Measurements from ENCODE around the gene NECTIN2. TPM values are rescaled to one million over a fixed set of nuclear protein-coding genes. Genes with fewer than 3 reads are reported as not detected.

Gene NECTIN2
- total and polyA plus RNA-seq, 2 experiments from 2014 or later = 60.5 to 71.7 TPM

DNA sequence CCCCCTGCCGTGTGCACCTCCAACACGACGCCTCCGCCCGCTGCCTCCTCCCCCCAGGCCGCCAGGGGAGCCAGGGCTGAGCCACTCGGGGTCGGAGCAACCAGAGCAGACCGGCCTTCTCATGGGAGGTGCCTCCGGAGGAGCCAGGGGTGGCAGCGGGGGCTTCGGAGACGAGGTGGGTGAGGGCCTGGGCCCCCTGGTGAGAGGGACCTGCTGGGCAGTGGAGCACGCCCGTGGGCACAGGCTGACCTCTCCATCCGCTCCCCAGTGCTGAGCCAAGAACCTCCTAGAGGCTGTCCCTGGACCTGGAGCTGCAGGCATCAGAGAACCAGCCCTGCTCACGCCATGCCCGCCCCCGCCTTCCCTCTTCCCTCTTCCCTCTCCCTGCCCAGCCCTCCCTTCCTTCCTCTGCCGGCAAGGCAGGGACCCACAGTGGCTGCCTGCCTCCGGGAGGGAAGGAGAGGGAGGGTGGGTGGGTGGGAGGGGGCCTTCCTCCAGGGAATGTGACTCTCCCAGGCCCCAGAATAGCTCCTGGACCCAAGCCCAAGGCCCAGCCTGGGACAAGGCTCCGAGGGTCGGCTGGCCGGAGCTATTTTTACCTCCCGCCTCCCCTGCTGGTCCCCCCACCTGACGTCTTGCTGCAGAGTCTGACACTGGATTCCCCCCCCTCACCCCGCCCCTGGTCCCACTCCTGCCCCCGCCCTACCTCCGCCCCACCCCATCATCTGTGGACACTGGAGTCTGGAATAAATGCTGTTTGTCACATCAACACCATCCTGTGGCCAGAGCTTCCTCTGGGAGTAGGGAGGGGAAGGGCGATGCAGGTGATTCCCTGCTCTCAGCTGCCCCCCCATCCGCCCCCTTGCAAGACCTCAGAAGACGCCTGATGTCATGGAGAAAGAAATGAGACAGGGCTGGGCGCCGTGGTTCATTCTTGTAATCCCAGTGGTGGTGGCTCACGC, 25.2 kb upstream of the NECTIN2 start:
- no peak overlapping the region for H2AFZ ChIP-seq
- no peaks in the 10 kb centered on the region for H3F3A ChIP-seq (ENCODE audit: insufficient read depth)
- no peaks in the 10 kb centered on the region for H4K20me1 ChIP-seq (ENCODE audit: insufficient read depth)
- TF ChIP-seq EZH2phosphoT487 (IDR thresholded peaks at IDR 0.05; ENCODE audit: insufficient read depth, low read depth) = no peak
- TF ChIP-seq EZH2 (IDR thresholded peaks at IDR 0.05; ENCODE audit: insufficient read depth, poor library complexity, severe bottlenecking) = no peak
- H3K27me3 ChIP-seq (replicated peaks; ENCODE audit: insufficient read depth) = no peaks in the 10 kb centered on the region
- WGBS, 2 experiments (ENCODE audit: low coverage in 1 of 2, low lambda C conversion rate in 2 of 2, missing lambda C conversion rate in 2 of 2) = 61 to 64% methylated on average over 16 to 35 of the region's 35 CpGs
- no peak overlapping the region for H3K27ac ChIP-seq
- H3K4me3 ChIP-seq = no peak overlapping the region
- in situ Hi-C loops (cut with MboI) = no loop called here
- H3K36me3 ChIP-seq (ENCODE audit: low read depth) = no peaks in the 10 kb centered on the region
- H3K9me2 ChIP-seq (ENCODE audit: insufficient read depth) = no peaks in the 10 kb centered on the region
- H3K9me3 ChIP-seq (ENCODE audit: low read depth) = no peaks in the 10 kb centered on the region
- DNase-seq = peak; percentile 54
- no peaks in the 10 kb centered on the region for H3K79me2 ChIP-seq (ENCODE audit: insufficient read depth)
- H3K4me1 ChIP-seq (ENCODE audit: insufficient read depth) = no peaks in the 10 kb centered on the region
- no peak overlapping the region for H3K4me2 ChIP-seq (ENCODE audit: unreplicated experiment)
- H3K9ac ChIP-seq = no peak overlapping the region

DNA sequence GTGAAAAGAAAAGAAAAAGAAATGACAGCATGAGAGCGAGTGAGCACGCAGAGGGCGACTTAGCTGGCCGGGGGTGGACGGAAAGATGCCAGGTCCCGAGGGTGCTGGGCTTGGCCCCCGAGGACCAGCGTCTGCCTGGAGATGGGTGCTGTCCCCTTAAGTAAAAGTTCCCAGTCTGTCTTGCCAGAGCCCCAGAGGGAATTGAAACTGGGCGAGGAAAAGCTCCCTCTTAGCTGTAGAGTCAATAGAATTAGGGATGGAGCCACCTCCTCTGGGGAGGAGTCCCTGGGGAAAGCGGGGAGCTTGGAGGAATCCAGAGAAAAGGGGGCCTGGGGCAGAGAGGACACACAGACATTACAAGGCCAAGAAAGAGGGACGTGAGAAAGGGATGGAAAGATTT, 23.9 kb upstream of the NECTIN2 start:
- Histone ChIP-seq H3K79me2 (ENCODE audit: insufficient read depth) (no peaks in the 10 kb centered on the region), H3K27me3 (replicated peaks; ENCODE audit: insufficient read depth) (0 out of 2 replicates have a peak, but pooled peaks cover 4% of the 10 kb centered on the region), H3K9me3 (ENCODE audit: low read depth) (no peaks in the 10 kb centered on the region), H3K9ac (no peak overlapping the region), H2AFZ (no peak overlapping the region), H3K36me3 (ENCODE audit: low read depth) (no peaks in the 10 kb centered on the region), H3K4me3 (no peak overlapping the region), H4K20me1 (ENCODE audit: insufficient read depth) (no peaks in the 10 kb centered on the region), H3F3A (ENCODE audit: insufficient read depth) (no peaks in the 10 kb centered on the region), H3K4me1 (ENCODE audit: insufficient read depth) (no peaks in the 10 kb centered on the region), H3K27ac (no peak overlapping the region), H3K9me2 (ENCODE audit: insufficient read depth) (no peaks in the 10 kb centered on the region), H3K4me2 (ENCODE audit: unreplicated experiment) (no peak overlapping the region)
- TF ChIP-seq EZH2phosphoT487 (IDR thresholded peaks at IDR 0.05; ENCODE audit: insufficient read depth, low read depth) = no peak
- TF ChIP-seq EZH2 (IDR thresholded peaks at IDR 0.05; ENCODE audit: insufficient read depth, poor library complexity, severe bottlenecking) = no peak
- 50 to 60% methylated on average over 10 to 11 of the region's 11 CpGs for WGBS, 2 experiments (ENCODE audit: low coverage in 1 of 2, low lambda C conversion rate in 2 of 2, missing lambda C conversion rate in 2 of 2)
- in situ Hi-C loops (cut with MboI) = no loop called here
- no peak for DNase-seq

DNA sequence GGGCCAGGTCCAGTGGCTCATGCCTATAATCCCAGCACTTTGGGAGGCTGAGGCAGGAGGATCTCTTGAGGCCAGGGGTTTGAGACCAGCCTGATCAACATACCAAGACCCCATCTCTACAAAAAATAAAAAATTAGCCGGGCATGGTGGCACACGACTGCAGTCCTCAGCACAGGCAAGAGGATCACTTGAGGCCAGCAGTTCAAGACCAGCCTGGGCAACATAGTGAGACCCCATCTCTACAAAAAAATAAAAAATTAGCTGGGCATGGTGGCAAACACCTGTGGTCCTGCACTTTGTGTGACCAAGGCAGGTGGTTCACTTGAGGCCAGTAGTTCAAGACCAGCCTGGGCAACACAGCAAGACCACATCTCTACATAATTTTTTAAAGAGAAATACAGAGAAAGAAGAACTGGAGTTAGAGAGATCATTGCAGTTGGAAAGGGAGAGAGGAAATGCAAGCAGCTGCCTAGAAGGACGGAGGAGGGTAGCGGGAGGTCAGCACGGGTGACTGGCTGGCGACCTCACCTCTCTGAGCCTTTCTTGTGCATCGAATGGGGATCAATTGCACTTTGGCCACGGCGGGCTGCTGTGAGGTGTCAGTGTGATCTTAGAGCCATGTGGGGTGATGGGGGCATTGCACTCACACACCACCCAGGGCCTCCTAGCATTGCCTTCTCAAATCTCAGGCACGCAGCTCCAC, 23.3 kb upstream of the NECTIN2 start:
- H2AFZ ChIP-seq = no peak overlapping the region
- H3K27me3 ChIP-seq (replicated peaks; ENCODE audit: insufficient read depth) = 0 out of 2 replicates have a peak, but pooled peaks cover 4% of the 10 kb centered on the region
- no peaks in the 10 kb centered on the region for H3K9me2 ChIP-seq (ENCODE audit: insufficient read depth)
- H3K36me3 ChIP-seq (ENCODE audit: low read depth) = no peaks in the 10 kb centered on the region
- H3K9ac ChIP-seq = no peak overlapping the region
- H3K79me2 ChIP-seq (ENCODE audit: insufficient read depth) = no peaks in the 10 kb centered on the region
- H3K4me3 ChIP-seq = no peak overlapping the region
- in situ Hi-C loops (cut with MboI) = no loop called here
- no peaks in the 10 kb centered on the region for H3F3A ChIP-seq (ENCODE audit: insufficient read depth)
- no peak overlapping the region for H3K4me2 ChIP-seq (ENCODE audit: unreplicated experiment)
- H3K4me1 ChIP-seq (ENCODE audit: insufficient read depth) = no peaks in the 10 kb centered on the region
- no peak for DNase-seq
- H3K27ac ChIP-seq = no peak overlapping the region
- 65 to 67% methylated on average over 10 of the region's 10 CpGs for WGBS, 2 experiments (ENCODE audit: low coverage in 1 of 2, low lambda C conversion rate in 2 of 2, missing lambda C conversion rate in 2 of 2)
- no peaks in the 10 kb centered on the region for H4K20me1 ChIP-seq (ENCODE audit: insufficient read depth)
- H3K9me3 ChIP-seq (ENCODE audit: low read depth) = no peaks in the 10 kb centered on the region
- TF ChIP-seq EZH2phosphoT487 (IDR thresholded peaks at IDR 0.05; ENCODE audit: insufficient read depth, low read depth) (no peak), EZH2 (IDR thresholded peaks at IDR 0.05; ENCODE audit: insufficient read depth, poor library complexity, severe bottlenecking) (no peak)

DNA sequence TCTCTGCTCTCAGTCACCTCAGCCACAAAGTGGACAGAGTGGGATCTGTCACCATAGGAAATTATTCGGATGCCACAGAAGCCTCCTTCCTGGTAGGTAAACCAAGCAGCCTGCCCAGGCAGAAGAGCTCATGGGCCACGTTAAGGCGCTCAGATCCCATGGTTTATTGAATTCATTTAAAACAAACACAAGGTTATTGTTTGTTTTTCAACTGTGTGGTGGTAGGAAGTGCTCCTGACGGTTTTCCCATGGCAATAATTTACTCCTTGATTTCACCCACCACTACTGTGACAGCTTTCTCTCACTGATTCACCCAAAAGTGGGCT, 22.8 kb upstream of the NECTIN2 start:
- 0 out of 2 replicates have a peak, but pooled peaks cover 4% of the 10 kb centered on the region for H3K27me3 ChIP-seq (replicated peaks; ENCODE audit: insufficient read depth)

More for the DNA sequence above, 22.8 kb upstream of the NECTIN2 start:
- WGBS, 2 experiments (ENCODE audit: low coverage in 1 of 2, low lambda C conversion rate in 2 of 2, missing lambda C conversion rate in 2 of 2) = 59 to 64% methylated on average over 4 of the region's 4 CpGs
- Histone ChIP-seq H3K4me1 (ENCODE audit: insufficient read depth) (no peaks in the 10 kb centered on the region), H2AFZ (no peak overlapping the region), H3F3A (ENCODE audit: insufficient read depth) (no peaks in the 10 kb centered on the region), H3K4me3 (no peak overlapping the region), H3K9ac (no peak overlapping the region), H4K20me1 (ENCODE audit: insufficient read depth) (no peaks in the 10 kb centered on the region), H3K9me3 (ENCODE audit: low read depth) (no peaks in the 10 kb centered on the region), H3K36me3 (ENCODE audit: low read depth) (no peaks in the 10 kb centered on the region), H3K27ac (no peak overlapping the region), H3K9me2 (ENCODE audit: insufficient read depth) (no peaks in the 10 kb centered on the region), H3K79me2 (ENCODE audit: insufficient read depth) (no peaks in the 10 kb centered on the region), H3K4me2 (ENCODE audit: unreplicated experiment) (no peak overlapping the region)
- in situ Hi-C loops (cut with MboI) = no loop called here
- no peak for DNase-seq
- TF ChIP-seq EZH2 (IDR thresholded peaks at IDR 0.05; ENCODE audit: insufficient read depth, poor library complexity, severe bottlenecking) (no peak), EZH2phosphoT487 (IDR thresholded peaks at IDR 0.05; ENCODE audit: insufficient read depth, low read depth) (no peak)

All from GM23248 (cell line).